Measurements from ENCODE around the gene NLGN1.

DNA sequence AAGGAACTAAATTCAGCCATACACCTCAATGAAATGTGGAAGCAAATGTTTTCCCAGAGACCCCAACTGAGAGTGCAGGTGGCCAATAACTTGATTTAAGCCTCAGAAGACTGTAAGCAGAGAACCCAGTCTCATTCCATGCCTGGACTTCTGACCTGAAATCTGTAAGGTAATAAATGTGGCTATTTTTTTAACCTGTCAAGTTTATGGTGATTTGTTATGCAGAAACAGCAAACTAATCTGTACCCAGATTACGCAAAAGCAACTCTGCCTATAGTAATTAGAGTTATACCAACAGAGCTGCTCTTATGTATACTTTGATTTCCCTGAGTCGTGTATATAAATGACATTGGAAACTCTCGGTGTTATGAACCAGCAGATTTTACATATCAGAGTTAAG is 927.6 kb downstream of the NLGN1 start:
- TF ChIP-seq POLR2A (IDR thresholded peaks at IDR 0.05; ENCODE audit: low read depth, low read length) (no peak), TAF1 (IDR thresholded peaks at IDR 0.05; ENCODE audit: borderline replicate concordance, low read depth, low read length) (no peak), POLR2AphosphoS5 (IDR thresholded peaks at IDR 0.05; ENCODE audit: low read depth, low read length) (no peak)

Data from GM12892 (cell line).